Adipose tissue (tissue), 3 donors: ENCODE results near the gene SFRP5. TPM values are rescaled to one million over a fixed set of nuclear protein-coding genes. Genes with fewer than 3 reads are reported as not detected.

ENCODE experiments used
- H3K27ac ChIP-seq: one replicate; pipeline ENCODE4 v1.5.1; 2013; ENCODE audit warnings: low read depth, low read length
- WGBS, 3 donors: extraction: QIAGEN DNeasy Blood & Tissue Kit; methylation state at CpG; one replicate each; pipeline ENCODE4 v1.1.7; 2013; 5-methylcytosine and 5-hydroxymethylcytosine counted together
- polyA plus RNA-seq, 3 donors: library from polyadenylated mRNA; stranded (reverse); fragments of 200-250 nt; gene quantifications; one replicate each; pipeline ENCODE4 v1.2.3, GENCODE V29; 2013
- donor health status: healthy with polysubstance abuse.
- donor health status: Bipolar disorder and iron deficiency.
- donor health status: healthy.

SFRP5 gene
- polyA plus RNA-seq, 3 donors: 0.11 to 86.2 (median 0.67) TPM

DNA sequence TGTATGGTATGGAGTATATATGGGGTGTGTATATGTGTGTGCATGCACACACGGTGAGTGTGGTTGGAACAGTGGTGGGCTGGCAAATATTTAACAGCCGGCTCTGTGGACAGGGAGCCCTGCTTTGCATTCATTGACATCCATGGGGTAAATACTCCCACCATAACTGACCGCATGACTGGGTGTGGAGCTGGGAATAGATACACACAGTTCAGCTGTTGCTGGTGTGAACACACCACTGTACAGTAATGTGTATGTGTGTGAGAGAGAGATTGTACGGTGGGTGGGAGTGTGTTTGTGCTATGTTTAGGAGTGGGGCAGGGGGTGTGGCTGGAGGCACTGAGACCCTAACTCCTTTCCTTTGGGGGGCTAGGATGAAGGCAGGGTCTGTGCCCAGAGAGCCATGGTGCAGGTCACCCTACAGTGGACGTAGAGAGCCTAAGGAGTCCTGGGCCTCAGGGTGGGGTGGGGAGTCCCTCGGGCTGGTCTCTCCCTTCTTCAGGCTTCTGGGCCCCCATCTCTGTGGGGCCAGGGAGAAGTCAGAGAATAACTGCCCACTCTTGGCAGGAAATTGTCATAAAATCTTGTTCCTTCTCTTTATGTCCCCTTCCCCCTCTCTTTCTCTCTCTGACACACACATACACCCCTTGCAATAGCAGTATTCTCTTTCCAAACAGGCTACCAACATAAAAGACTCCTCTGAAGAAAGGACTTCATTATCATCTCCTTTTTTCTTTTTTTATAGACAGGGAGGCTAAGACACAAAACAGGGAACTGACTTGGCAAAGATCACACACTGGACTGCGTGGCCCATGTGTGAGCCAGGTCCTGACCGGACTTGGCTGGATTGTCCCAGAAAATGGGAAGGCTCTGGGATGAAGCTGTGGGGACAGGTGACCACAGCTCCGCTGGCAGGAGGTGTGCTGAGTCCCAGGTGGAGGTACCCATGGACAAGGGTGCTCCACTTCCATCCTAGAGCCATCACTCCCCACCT is 3.2 kb downstream of the SFRP5 start:
- H3K27ac ChIP-seq: no peak overlapping the region
- WGBS, 3 donors: 72 to 83% (median 77%) methylated on average over 9 of the region's 9 CpGs

- no peak overlapping the region for H3K27ac ChIP-seq
- 83 to 91% (median 90%) methylated on average over 22 of the region's 22 CpGs for WGBS, 3 donors
Measured at GRCh38 chr10:97766996-97767924, 4.5 kb downstream of the SFRP5 start.

DNA sequence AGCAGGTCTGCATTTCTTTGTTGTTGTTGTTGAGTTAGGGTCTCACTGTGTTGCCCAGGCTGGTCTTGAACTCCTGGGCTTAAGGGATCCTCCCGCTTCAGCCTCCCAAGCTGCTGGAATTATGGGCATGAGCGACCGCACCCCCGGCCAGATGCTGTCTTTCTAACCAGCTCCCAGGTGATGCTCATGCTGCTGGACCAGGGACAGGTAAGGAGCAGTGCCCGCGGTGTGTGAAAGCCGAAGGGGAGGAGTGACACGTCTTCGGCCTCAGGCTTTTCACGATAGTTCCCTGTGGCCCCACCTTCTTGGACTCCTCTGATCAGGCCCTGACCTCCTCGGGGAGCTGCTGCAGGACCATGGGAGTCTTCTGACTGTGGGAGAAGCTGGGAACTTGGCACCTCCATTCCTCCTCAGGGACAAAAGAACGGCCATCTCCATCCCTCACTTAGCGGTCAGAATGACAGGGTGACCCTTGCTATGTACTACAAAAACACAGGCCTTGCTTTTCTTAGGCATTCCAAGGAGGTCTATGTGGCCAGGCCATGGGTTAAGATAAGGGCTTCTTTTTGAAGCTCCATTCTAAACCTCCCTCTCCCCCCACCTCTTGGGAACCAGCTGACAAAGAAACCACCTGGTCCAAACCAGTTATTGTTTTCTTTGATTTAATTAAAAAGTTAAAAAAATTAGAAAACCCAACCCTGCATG is 5.5 kb downstream of the SFRP5 start:
- WGBS, 3 donors: 73 to 94% (median 91%) methylated on average over 13 of the region's 13 CpGs
- no peak overlapping the region for H3K27ac ChIP-seq

- WGBS, 3 donors: 80 to 91% (median 89%) methylated on average over 15 of the region's 15 CpGs
- no peak overlapping the region for H3K27ac ChIP-seq
Measured at GRCh38 chr10:97765201-97765600, 6.6 kb downstream of the SFRP5 start.

DNA sequence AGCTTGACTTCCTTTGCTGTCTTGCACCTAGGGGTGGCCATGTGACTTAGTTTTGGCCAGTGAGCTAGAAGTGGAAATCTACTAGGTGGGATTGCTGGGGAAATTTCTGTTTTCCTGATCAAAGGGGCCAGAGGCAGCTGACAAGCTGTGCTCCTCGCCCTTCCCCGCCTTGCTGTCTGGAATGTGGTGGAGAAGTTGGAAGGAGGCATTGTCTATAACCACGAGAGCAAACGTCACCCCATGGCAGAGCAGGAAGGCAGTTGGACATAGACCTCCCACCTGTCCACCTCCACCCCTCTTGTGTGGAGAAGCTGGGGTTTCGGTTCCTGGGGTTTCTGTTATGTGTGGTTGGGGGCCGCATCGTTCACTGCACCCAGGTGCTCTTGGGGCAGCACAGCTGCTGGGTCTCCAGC is 7.3 kb downstream of the SFRP5 start:
- H3K27ac ChIP-seq: no peak overlapping the region
- 77 to 79% (median 79%) methylated on average over 7 of the region's 7 CpGs for WGBS, 3 donors

- no peak overlapping the region for H3K27ac ChIP-seq
- WGBS, 3 donors: 69 to 97% (median 94%) methylated on average over 3 of the region's 3 CpGs
Measured at GRCh38 chr10:97763947-97764346, 7.9 kb downstream of the SFRP5 start.

DNA sequence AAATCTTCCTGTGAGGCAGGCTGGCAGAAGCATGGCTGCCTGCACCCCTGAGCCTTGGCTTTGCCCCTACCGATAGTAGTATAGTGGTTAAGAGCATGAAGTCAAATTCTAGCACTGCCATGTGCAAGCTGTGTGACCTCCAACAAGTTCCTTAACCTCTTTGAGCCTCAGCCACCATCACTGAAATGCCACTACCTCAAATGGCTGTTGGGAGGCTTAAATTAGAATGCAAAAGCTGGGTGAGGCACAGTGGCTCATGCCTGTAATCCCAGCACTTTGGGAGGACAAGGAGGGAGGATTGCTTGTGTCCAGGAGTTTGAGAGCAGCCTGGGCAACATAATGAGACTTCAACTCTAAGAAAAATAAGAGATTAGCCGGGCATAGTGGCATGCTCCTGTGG is 8.4 kb downstream of the SFRP5 start:
- H3K27ac ChIP-seq: no peak overlapping the region

GRCh38 chr10:97762816-97763215 is 9.0 kb downstream of the SFRP5 start:
- no peak overlapping the region for H3K27ac ChIP-seq
- 63 to 74% (median 65%) methylated on average over 4 to 5 of the region's 5 CpGs for WGBS, 3 donors

More for the DNA sequence above, 8.4 kb downstream of the SFRP5 start:
- 86 to 90% (median 88%) methylated on average over 2 of the region's 2 CpGs for WGBS, 3 donors

DNA sequence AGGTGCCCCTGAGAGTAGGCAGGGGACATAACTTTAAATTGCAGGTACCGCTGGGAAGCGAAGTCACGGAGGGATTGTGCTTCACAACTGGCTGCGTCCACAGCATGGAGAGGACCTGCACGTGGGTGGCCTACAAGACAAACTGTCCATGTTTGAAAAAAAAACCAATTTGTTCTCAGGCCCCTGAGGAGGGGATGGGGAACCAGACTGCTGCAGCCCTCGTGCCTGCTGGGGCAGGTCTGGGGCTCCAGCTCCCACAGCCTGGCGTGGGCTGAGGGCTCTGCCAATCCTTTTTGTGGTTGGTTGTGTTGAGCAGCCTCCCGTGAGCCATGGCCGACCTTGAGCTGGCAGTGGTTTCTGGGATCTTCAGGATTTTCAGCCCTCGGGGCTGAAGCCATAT is 9.7 kb downstream of the SFRP5 start:
- H3K27ac ChIP-seq: no peak overlapping the region
- WGBS, 3 donors: 83 to 91% (median 89%) methylated on average over 10 of the region's 10 CpGs

DNA sequence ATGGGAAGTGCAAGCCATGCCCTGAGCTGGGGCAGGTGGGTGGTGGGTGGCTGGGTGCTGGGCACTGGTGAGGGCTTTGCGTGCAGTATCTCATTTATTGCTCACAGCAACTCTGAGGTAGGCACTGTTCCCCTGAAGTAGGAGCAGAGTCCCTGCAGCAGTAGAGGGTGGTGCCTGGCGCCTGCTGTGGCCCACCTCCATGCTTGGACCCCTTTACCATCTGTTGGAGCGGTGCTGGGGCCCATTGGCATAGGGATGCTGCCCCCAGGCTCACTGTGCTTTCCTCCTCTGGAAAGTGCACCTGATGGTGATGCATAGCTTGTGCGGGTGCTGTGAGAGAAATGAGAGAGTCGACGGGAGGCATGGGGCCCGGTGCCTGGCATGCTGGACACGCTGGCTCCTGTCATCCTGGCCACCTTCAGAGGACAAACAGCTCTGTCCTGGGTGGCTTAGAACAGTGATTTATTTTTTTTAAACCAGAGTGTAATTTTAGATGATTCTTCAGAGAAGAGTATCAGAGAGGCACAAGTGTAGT is 10.4 kb downstream of the SFRP5 start:
- WGBS, 3 donors: 93 to 94% (median 94%) methylated on average over 8 of the region's 8 CpGs
- no peak overlapping the region for H3K27ac ChIP-seq

GRCh38 chr10:97760461-97761257 is 11.1 kb downstream of the SFRP5 start:
- 91 to 97% (median 96%) methylated on average over 11 of the region's 11 CpGs for WGBS, 3 donors
- H3K27ac ChIP-seq: no peak overlapping the region

DNA sequence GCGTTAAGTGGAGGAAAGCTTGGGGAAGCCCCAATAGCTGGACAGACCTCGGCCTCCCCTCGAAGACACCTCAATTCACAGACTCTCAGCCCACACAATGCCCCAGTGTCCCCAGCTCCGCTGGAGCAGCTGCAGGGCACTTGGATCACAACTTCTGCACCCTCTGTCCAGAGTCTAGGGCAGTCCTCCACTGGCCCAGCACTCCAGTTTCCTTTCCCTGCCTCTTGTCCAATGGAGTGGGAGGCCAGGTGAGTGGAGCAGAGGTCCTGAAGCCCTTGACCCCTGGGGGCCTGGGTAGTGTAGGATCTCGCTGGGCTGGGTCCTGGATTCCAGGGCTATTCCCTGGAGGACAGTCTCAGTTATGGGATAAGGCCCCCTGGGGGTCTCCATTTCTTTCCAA is 11.9 kb downstream of the SFRP5 start:
- 70 to 89% (median 76%) methylated on average over 5 of the region's 5 CpGs for WGBS, 3 donors
- H3K27ac ChIP-seq: no peak overlapping the region

GRCh38 chr10:97759158-97759887 is 12.5 kb downstream of the SFRP5 start:
- no peak overlapping the region for H3K27ac ChIP-seq
- 48 to 59% (median 52%) methylated on average over 5 of the region's 5 CpGs for WGBS, 3 donors

GRCh38 chr10:97757471-97757870 is 14.3 kb downstream of the SFRP5 start:
- WGBS, 3 donors: 72 to 83% (median 83%) methylated on average over 6 of the region's 6 CpGs

GRCh38 chr10:97755718-97756117 is 16.1 kb downstream of the SFRP5 start:
- H3K27ac ChIP-seq: no peak overlapping the region
- WGBS, 3 donors: 95 to 98% (median 96%) methylated on average over 6 of the region's 6 CpGs

More at GRCh38 chr10:97757471-97757870, 14.3 kb downstream of the SFRP5 start:
- H3K27ac ChIP-seq: no peak overlapping the region

DNA sequence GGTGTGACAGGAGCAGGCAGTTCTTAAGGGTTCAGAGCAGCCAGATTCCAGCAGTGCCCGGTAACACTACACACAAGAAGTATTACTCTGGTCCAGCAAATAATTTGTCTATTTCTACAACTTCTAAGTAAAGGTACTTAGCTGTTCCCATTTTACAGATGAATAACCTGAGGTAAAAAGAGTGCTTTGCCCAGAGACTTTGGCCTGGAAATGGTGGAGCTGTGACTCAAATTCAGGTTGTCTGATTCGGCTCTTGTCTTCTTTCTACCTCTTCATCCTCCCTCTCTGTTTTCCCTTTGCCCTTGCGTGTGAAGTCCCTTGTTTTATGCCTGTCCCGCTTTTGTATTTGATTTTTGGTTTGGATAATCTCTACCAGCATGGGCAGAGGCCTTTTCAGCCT is 17.1 kb downstream of the SFRP5 start:
- 65 to 83% (median 76%) methylated on average over 3 to 4 of the region's 4 CpGs for WGBS, 3 donors
- H3K27ac ChIP-seq: no peak overlapping the region

- WGBS, 3 donors: 94 to 96% (median 95%) methylated on average over 18 of the region's 18 CpGs
- H3K27ac ChIP-seq: no peak overlapping the region
Measured at GRCh38 chr10:97752956-97753355, 18.8 kb downstream of the SFRP5 start.
